Measurements from ENCODE around the gene ITPR1.

Gene ITPR1

DNA sequence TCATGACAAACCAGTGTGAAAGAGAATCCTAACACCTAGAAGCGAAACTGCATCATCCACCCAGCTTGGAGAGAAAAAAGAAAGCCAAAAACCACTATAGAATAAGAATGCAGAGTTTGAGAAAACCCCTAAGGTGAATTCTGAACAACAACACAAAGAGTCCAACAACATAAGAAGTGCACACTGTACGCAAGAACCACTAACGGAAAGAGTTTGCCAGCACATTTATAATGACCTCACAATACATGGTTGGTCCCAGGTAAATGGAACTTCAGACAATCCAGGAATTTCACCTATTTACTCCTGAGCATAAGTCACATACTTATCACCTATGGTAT lies 357.7 kb downstream of the ITPR1 start:
- TF ChIP-seq ZNF311 (tag by site-specific recombination; IDR thresholded peaks at IDR 0.05; ENCODE audit: borderline replicate concordance) = no peak
- Histone ChIP-seq H3K4me3 (ENCODE audit: low read depth, low read length) (no peak overlapping the region), H3K36me3 (ENCODE audit: control insufficient read depth in 2 of 2, insufficient read depth in 1 of 2, low read length in 2 of 2) (no peaks in the 10 kb centered on the region), H3K9me3 (ENCODE audit: control insufficient read depth, insufficient read depth, low read depth, low read length) (no peaks in the 10 kb centered on the region), H3K4me1 (ENCODE audit: control insufficient read depth, insufficient read depth, low read length) (0 out of 2 replicates have a peak, but pooled peaks cover 2% of the 10 kb centered on the region), H3K27ac (ENCODE audit: extremely low read depth, low read depth, low read length) (no peak overlapping the region)
- ChIA-PET POLR2A (no interaction called here), CTCF (interaction anchor here (1.0 kb wide), 1 partner anchor 27 kb away, joined by 3 read pairs; no protein-coding TSS in a partner anchor)

DNA sequence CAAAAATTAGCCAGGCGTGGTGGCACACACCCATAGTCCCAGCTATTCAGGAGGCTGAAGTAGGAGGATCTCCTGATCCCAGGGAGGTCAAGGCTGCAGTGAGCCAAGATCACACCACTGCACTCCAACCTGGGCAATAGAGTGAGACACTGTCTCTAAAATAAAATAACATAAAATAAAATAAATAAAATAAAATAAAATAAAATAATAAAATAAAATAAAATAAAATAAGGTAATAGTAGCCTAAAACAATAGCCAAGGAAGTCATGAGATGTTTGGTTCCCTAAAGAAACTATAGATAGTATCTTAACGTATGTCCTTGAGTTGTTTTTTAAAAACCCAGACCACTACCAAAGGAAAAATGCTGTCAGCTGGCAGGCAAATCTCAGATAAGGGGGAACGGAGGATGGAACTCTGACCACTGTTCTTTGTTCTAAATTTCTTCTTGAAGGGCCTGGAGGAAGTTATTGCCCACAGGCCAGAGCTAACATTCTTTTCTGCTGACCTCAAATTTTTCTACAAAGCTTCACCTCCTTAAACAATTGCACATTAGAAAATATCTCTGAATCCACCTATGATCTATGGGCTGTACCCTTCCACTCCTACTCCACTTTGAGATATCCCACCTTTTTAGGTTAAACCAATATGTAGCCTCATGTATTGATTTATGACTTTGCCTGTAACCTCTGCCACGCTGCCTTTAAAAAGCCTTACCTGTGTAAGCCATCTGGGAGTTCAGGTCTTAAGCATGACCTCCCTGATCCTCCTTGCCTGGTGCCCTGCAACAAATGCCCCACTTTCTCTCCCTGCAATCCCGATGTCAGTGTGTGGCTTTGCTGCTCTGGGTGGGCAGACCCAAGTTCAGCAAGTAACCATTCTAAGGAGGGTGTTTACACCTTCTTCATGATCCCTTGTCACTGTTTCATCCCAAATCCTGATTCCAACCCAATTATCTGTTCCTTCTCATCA lies 359.9 kb downstream of the ITPR1 start:
- Histone ChIP-seq H3K9me3 (ENCODE audit: control insufficient read depth, insufficient read depth, low read depth, low read length) (no peaks in the 10 kb centered on the region), H3K4me1 (ENCODE audit: control insufficient read depth, insufficient read depth, low read length) (0 out of 2 replicates have a peak, but pooled peaks cover 2% of the 10 kb centered on the region), H3K36me3 (ENCODE audit: control insufficient read depth in 2 of 2, insufficient read depth in 1 of 2, low read length in 2 of 2) (no peaks in the 10 kb centered on the region), H3K27ac (ENCODE audit: extremely low read depth, low read depth, low read length) (no peak overlapping the region), H3K4me3 (ENCODE audit: low read depth, low read length) (no peak overlapping the region)
- ChIA-PET CTCF (no interaction called here), POLR2A (no interaction called here)
- TF ChIP-seq ZNF211 (tag by site-specific recombination; IDR thresholded peaks at IDR 0.05; ENCODE audit: low read depth) (no peak), GLI4 (tag by site-specific recombination; IDR thresholded peaks at IDR 0.05) (no peak)

DNA sequence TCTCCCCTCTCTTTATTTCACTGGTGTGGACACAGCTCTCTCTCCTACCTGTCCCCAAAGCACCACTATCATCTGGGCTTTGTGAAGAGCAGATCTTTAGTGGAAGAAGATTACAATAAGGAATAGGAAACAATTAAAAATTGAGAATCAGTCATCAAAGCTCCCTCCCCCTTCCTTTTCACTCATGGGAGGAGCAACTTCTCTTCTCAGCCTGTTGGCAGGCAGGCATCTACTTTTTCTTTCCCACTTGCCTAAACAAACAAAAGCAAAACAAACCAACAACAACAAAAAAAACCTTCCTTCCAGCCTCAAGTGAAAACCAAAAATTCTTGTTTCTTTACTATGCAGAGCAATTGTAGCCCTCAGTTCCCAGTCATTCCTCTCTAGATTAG lies 360.6 kb downstream of the ITPR1 start:
- POLR2A ChIA-PET = no interaction called here
- TF ChIP-seq KLF10 (tag by site-specific recombination; IDR thresholded peaks at IDR 0.05) (no peak), ZNF473 (tag by site-specific recombination; IDR thresholded peaks at IDR 0.05) (no peak), ZFP69B (tag by site-specific recombination; IDR thresholded peaks at IDR 0.05) (no peak), IKZF3 (tag by site-specific recombination; IDR thresholded peaks at IDR 0.05) (no peak), ZNF555 (tag by site-specific recombination; conservative IDR thresholded peaks at IDR 0.05) (no peak), ZBTB48 (tag by site-specific recombination; IDR thresholded peaks at IDR 0.05) (no peak), KLF1 (tag by site-specific recombination; IDR thresholded peaks at IDR 0.05) (no peak), OVOL3 (tag by site-specific recombination; IDR thresholded peaks at IDR 0.05) (no peak), ZNF114 (tag by site-specific recombination; IDR thresholded peaks at IDR 0.05) (no peak)
- TF ChIP-seq, protein P1, sequence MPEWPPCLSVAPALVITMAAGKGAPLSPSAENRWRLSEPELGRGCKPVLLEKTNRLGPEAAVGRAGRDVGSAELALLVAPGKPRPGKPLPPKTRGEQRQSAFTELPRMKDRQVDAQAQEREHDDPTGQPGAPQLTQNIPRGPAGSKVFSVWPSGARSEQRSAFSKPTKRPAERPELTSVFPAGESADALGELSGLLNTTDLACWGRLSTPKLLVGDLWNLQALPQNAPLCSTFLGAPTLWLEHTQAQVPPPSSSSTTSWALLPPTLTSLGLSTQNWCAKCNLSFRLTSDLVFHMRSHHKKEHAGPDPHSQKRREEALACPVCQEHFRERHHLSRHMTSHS (tag by site-specific recombination; IDR thresholded peaks at IDR 0.05) = no peak
- no peak overlapping the region for H3K27ac ChIP-seq (ENCODE audit: extremely low read depth, low read depth, low read length)
- H3K9me3 ChIP-seq (ENCODE audit: control insufficient read depth, insufficient read depth, low read depth, low read length) = no peaks in the 10 kb centered on the region
- H3K4me3 ChIP-seq (ENCODE audit: low read depth, low read length) = no peak overlapping the region
- H3K36me3 ChIP-seq (ENCODE audit: control insufficient read depth in 2 of 2, insufficient read depth in 1 of 2, low read length in 2 of 2) = no peaks in the 10 kb centered on the region
- 0 out of 2 replicates have a peak, but pooled peaks cover 2% of the 10 kb centered on the region for H3K4me1 ChIP-seq (ENCODE audit: control insufficient read depth, insufficient read depth, low read length)
- CTCF ChIA-PET = no interaction called here

DNA sequence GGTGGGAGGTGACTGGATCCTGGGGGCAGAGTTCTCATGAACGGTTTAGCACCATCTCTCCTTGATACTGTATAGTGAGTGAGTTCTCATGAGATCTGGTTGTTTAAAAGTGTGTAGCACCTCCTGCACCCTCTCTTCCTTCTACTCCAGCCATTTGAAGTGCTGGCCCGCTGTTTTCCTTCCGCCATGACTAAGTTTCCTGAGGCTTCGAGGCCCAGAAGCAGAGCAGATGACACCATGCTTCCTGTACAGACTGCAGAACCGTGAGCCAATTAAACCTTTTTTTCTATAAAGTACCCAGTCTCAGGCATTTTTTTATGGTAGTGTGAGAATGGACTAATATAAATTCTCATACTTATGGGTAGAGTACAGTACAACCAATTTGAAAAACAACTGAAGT lies 362.5 kb downstream of the ITPR1 start:
- no peaks in the 10 kb centered on the region for H3K4me1 ChIP-seq (ENCODE audit: control insufficient read depth, insufficient read depth, low read length)
- TF ChIP-seq ZBTB1 (tag by site-specific recombination; IDR thresholded peaks at IDR 0.05) (no peak), ZNF664 (tag by site-specific recombination; IDR thresholded peaks at IDR 0.05) (no peak), ZNF677 (tag by site-specific recombination; IDR thresholded peaks at IDR 0.05) (no peak), ZNF626 (tag by site-specific recombination; IDR thresholded peaks at IDR 0.05) (no peak), ZNF777 (tag by site-specific recombination; IDR thresholded peaks at IDR 0.05; ENCODE audit: borderline replicate concordance) (no peak), KLF16 (tag by site-specific recombination; IDR thresholded peaks at IDR 0.05) (no peak), ZNF223 (tag by site-specific recombination; IDR thresholded peaks at IDR 0.05) (no peak), ZNF623 (tag by site-specific recombination; IDR thresholded peaks at IDR 0.05) (no peak), WT1 (tag by site-specific recombination; IDR thresholded peaks at IDR 0.05) (no peak), ZNF843 (tag by site-specific recombination; IDR thresholded peaks at IDR 0.05) (no peak), ZNF555 (tag by site-specific recombination; conservative IDR thresholded peaks at IDR 0.05) (no peak), ZFP3 (tag by site-specific recombination; IDR thresholded peaks at IDR 0.05; ENCODE audit: low read depth) (no peak)
- TF ChIP-seq, protein P2, sequence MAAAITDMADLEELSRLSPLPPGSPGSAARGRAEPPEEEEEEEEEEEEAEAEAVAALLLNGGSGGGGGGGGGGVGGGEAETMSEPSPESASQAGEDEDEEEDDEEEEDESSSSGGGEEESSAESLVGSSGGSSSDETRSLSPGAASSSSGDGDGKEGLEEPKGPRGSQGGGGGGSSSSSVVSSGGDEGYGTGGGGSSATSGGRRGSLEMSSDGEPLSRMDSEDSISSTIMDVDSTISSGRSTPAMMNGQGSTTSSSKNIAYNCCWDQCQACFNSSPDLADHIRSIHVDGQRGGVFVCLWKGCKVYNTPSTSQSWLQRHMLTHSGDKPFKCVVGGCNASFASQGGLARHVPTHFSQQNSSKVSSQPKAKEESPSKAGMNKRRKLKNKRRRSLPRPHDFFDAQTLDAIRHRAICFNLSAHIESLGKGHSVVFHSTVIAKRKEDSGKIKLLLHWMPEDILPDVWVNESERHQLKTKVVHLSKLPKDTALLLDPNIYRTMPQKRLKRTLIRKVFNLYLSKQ (tag by site-specific recombination; IDR thresholded peaks at IDR 0.05; ENCODE audit: borderline replicate concordance) = no peak
- TF ChIP-seq, protein P3, sequence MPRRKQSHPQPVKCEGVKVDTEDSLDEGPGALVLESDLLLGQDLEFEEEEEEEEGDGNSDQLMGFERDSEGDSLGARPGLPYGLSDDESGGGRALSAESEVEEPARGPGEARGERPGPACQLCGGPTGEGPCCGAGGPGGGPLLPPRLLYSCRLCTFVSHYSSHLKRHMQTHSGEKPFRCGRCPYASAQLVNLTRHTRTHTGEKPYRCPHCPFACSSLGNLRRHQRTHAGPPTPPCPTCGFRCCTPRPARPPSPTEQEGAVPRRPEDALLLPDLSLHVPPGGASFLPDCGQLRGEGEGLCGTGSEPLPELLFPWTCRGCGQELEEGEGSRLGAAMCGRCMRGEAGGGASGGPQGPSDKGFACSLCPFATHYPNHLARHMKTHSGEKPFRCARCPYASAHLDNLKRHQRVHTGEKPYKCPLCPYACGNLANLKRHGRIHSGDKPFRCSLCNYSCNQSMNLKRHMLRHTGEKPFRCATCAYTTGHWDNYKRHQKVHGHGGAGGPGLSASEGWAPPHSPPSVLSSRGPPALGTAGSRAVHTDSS (tag by site-specific recombination; IDR thresholded peaks at IDR 0.05) = no peak
- H3K9me3 ChIP-seq (ENCODE audit: control insufficient read depth, insufficient read depth, low read depth, low read length) = no peaks in the 10 kb centered on the region
- no peak overlapping the region for H3K27ac ChIP-seq (ENCODE audit: extremely low read depth, low read depth, low read length)
- POLR2A ChIA-PET = no interaction called here
- CTCF ChIA-PET = no interaction called here
- H3K4me3 ChIP-seq (ENCODE audit: low read depth, low read length) = no peak overlapping the region
- H3K36me3 ChIP-seq (ENCODE audit: control insufficient read depth in 2 of 2, insufficient read depth in 1 of 2, low read length in 2 of 2) = no peaks in the 10 kb centered on the region

All from HEK293 (cell line).